HepG2 (cell line): ENCODE results near the gene SINHCAF. TPM values are rescaled to one million over a fixed set of nuclear protein-coding genes. Genes with fewer than 3 reads are reported as not detected.
A peak's percentile ranks its signal among the peaks of the same experiment; 100 is the strongest.

ENCODE experiments used
- AFF4 ChIP-seq: sonication (generic); formaldehyde crosslinking; IDR thresholded peaks from 2 replicates; pipeline ENCODE4 v1.4.0; 2020; ENCODE audit warnings: missing genetic modification reagents
- AGO2 ChIP-seq: fragments of 200-400 bp; formaldehyde crosslinking; optimal IDR thresholded peaks from 2 replicates; pipeline ENCODE3; 2017; ENCODE audit warnings: mild to moderate bottlenecking, low read depth, low read length, moderate library complexity
- ATF4 ChIP-seq, 2 experiments: fragments of 450-650 bp in 1 of 2; sonication (generic) in 1 of 2; formaldehyde crosslinking; IDR thresholded peaks; 2 replicates each; pipeline versions ENCODE4 v1.5.0 to v1.8.0; 2020 to 2022; ENCODE audit warnings: mild to moderate bottlenecking in 1 of 2, missing genetic modification reagents in 1 of 2
- CENPT ChIP-seq: sonication (generic); formaldehyde crosslinking; IDR thresholded peaks from 2 replicates; pipeline ENCODE4 v1.8.0; 2022; ENCODE audit warnings: low read depth, mild to moderate bottlenecking, moderate library complexity, missing genetic modification reagents
- DMTF1 ChIP-seq: sonication (generic); formaldehyde crosslinking; IDR thresholded peaks from 2 replicates; pipeline ENCODE4 v1.4.0; 2020; ENCODE audit warnings: mild to moderate bottlenecking, missing genetic modification reagents
- NR1H2 ChIP-seq: sonication (generic); formaldehyde crosslinking; IDR thresholded peaks from 2 replicates; pipeline ENCODE4 v1.8.1; 2022; ENCODE audit warnings: low read depth, missing genetic modification reagents, borderline replicate concordance
- YEATS4 ChIP-seq: sonication (generic); formaldehyde crosslinking; IDR thresholded peaks from 2 replicates; pipeline ENCODE4 v1.4.0; 2020; ENCODE audit warnings: missing genetic modification reagents, borderline replicate concordance
- ZNF276 ChIP-seq: sonication (generic); formaldehyde crosslinking; IDR thresholded peaks from 2 replicates; pipeline ENCODE4 v1.4.0; 2020; ENCODE audit warnings: mild to moderate bottlenecking, low read depth, missing genetic modification reagents
- ZNF430 ChIP-seq: sonication (generic); formaldehyde crosslinking; IDR thresholded peaks from 2 replicates; pipeline ENCODE4 v1.9.0; 2021; ENCODE audit warnings: mild to moderate bottlenecking, missing genetic modification reagents
- ZNF563 ChIP-seq: sonication (generic); formaldehyde crosslinking; IDR thresholded peaks from 2 replicates; pipeline ENCODE4 v1.8.0; 2022; ENCODE audit warnings: mild to moderate bottlenecking, moderate library complexity, missing genetic modification reagents
- ZNF746 ChIP-seq: sonication (generic); formaldehyde crosslinking; IDR thresholded peaks from 2 replicates; pipeline ENCODE4 v1.8.0; 2022; ENCODE audit warnings: mild to moderate bottlenecking, missing genetic modification reagents
- ZNF770 ChIP-seq: sonication (generic); formaldehyde crosslinking; IDR thresholded peaks from 2 replicates; pipeline ENCODE4 v1.5.0; 2020; ENCODE audit warnings: mild to moderate bottlenecking, missing genetic modification reagents
- ZNF780A ChIP-seq: sonication (generic); formaldehyde crosslinking; IDR thresholded peaks from 2 replicates; pipeline ENCODE4 v1.8.0; 2022; ENCODE audit warnings: mild to moderate bottlenecking, missing genetic modification reagents, moderate library complexity
- ZSCAN12 ChIP-seq: sonication (generic); formaldehyde crosslinking; IDR thresholded peaks from 2 replicates; pipeline ENCODE4 v1.9.0; 2021; ENCODE audit warnings: mild to moderate bottlenecking, missing genetic modification reagents
- polyA plus RNA-seq, 8 experiments: library from polyadenylated mRNA; depleted of rRNA in 3 of 8; stranded (reverse) in 7 of 8; unstranded in 1 of 8; fragments of >200 nt; fragmentation: Illumina TruSeq in 4 of 8; extraction: Trizol in 4 of 8; gene quantifications; 2 replicates each; pipeline versions ENCODE4 v1.2.1 to v1.2.3, GENCODE V29; 2011 to 2016; ENCODE audit warnings: low read depth in 4 of 8, missing spikeins in 1 of 8, mixed read lengths in 1 of 8; ENCODE audit not compliant: insufficient read depth in 1 of 8
- total RNA-seq, 5 experiments: library from RNA; depleted of rRNA; stranded (reverse); fragments of >200 nt; fragmentation: Illumina TruSeq; extraction: Trizol; gene quantifications; 2 replicates each; pipeline ENCODE4 v1.2.3, GENCODE V29; 2016; ENCODE audit warnings: low read depth in 1 of 5

Gene SINHCAF
- total and polyA plus RNA-seq, 2 of the 13 experiments (the other 11 are each of a cell fraction or from before 2014, with no cell fraction given), result 54.6 to 97.8 TPM

GRCh38 chr12:31325877-31326631 lies at the start of gene SINHCAF (continued):
- TF ChIP-seq ZNF780A (CRISPR knock-in tag) (no peak), YEATS4 (CRISPR knock-in tag) (no peak), AFF4 (CRISPR knock-in tag) (no peak), ZNF430 (CRISPR knock-in tag) (0 out of 2 replicates have a peak, but pooled peaks have one; percentile 23), AGO2 (no peak), DMTF1 (CRISPR knock-in tag) (no peak), NR1H2 (CRISPR knock-in tag) (no peak), CENPT (no peak), ZNF276 (no peak), ATF4 (CRISPR knock-in tag; IDR thresholded peaks at IDR 0.05) (no peak), ZNF770 (CRISPR knock-in tag) (no peak), ZNF746 (no peak), ZNF563 (CRISPR knock-in tag) (no peak), ZSCAN12 (CRISPR knock-in tag) (no peak)
